GM23338 (cell line): ENCODE measurements around the gene P2RY12. TPM values are rescaled to one million over a fixed set of nuclear protein-coding genes. Genes with fewer than 3 reads are reported as not detected.

Experiments
- ATAC-seq: fragments of 200-7000 bp; cut with Tn5 transposase; 3 replicates; pipeline ENCODE4 v1.9.1; 2020
- DNase-seq: peaks from one replicate; pipeline ENCODE4 v3.0.0-alpha.2; 2015; ENCODE audit warnings: low spot score
- H2AFZ ChIP-seq: fragments of 200-600 bp; sonication (generic); 2 replicates; pipeline ENCODE4 v1.8.0; 2016; ENCODE audit warnings: antibody characterized with exemption, mild to moderate bottlenecking, moderate library complexity
- H3F3A ChIP-seq: fragments of 200-600 bp; sonication (generic); replicated peaks from 2 replicates; pipeline ENCODE4 v1.8.0; 2017; ENCODE audit warnings: antibody characterized with exemption, mixed run types, low read depth
- H3K27ac ChIP-seq: fragments of 200-600 bp; sonication (generic); 2 replicates; pipeline ENCODE4 v1.6.1; 2016; ENCODE audit warnings: low read depth
- H3K27me3 ChIP-seq: fragments of 200-600 bp; sonication (generic); 2 replicates; pipeline ENCODE4 v1.8.0; 2016; ENCODE audit warnings: mild to moderate bottlenecking, mixed run types, moderate library complexity; ENCODE audit not compliant: insufficient read depth
- H3K36me3 ChIP-seq: fragments of 200-600 bp; sonication (generic); 2 replicates; pipeline ENCODE4 v1.8.0; 2016; ENCODE audit warnings: mild to moderate bottlenecking; ENCODE audit not compliant: insufficient read depth
- H3K4me1 ChIP-seq: fragments of 200-600 bp; sonication (generic); 2 replicates; pipeline ENCODE4 v1.8.0; 2016; ENCODE audit warnings: mild to moderate bottlenecking, moderate library complexity; ENCODE audit not compliant: insufficient read depth
- H3K4me2 ChIP-seq: fragments of 200-600 bp; sonication (generic); 2 replicates; pipeline ENCODE4 v1.7.1; 2017; ENCODE audit warnings: mixed run types
- H3K4me3 ChIP-seq: fragments of 200-600 bp; sonication (generic); 2 replicates; pipeline ENCODE4 v1.6.1; 2016; ENCODE audit warnings: mixed run types
- H3K79me2 ChIP-seq: fragments of 200-600 bp; sonication (generic); replicated peaks from 2 replicates; pipeline ENCODE4 v1.8.0; 2017; ENCODE audit warnings: mild to moderate bottlenecking; ENCODE audit not compliant: insufficient read depth
- H3K9me2 ChIP-seq: fragments of 200-600 bp; sonication (generic); 2 replicates; pipeline ENCODE4 v1.8.0; 2017; ENCODE audit not compliant: insufficient read depth
- H4K20me1 ChIP-seq: fragments of 200-600 bp; sonication (generic); replicated peaks from 2 replicates; pipeline ENCODE4 v1.8.0; 2017; ENCODE audit warnings: mild to moderate bottlenecking; ENCODE audit not compliant: insufficient read depth
- H3K27ac Mint-ChIP-seq: 2 replicates; pipeline ENCODE4 v1.8.0; 2020; ENCODE audit warnings: inconsistent platforms, mild to moderate bottlenecking, moderate library complexity, mixed read lengths
- H3K27me3 Mint-ChIP-seq: 3 replicates; pipeline ENCODE4 v1.8.0; 2022; ENCODE audit warnings: low read depth, mild to moderate bottlenecking, moderate library complexity, mixed read lengths, inconsistent platforms; ENCODE audit not compliant: insufficient read depth, poor library complexity
- H3K36me3 Mint-ChIP-seq: 3 replicates; pipeline ENCODE4 v1.8.0; 2021; ENCODE audit warnings: low read depth, mild to moderate bottlenecking, inconsistent platforms, moderate library complexity, mixed read lengths
- H3K4me1 Mint-ChIP-seq: 3 replicates; pipeline ENCODE4 v1.8.0; 2020; ENCODE audit warnings: mild to moderate bottlenecking, inconsistent platforms, mixed read lengths
- H3K4me3 Mint-ChIP-seq: 3 replicates; pipeline ENCODE4 v1.8.0; 2021; ENCODE audit warnings: moderate library complexity, mild to moderate bottlenecking, inconsistent platforms, mixed read lengths
- H3K9me3 Mint-ChIP-seq: 3 replicates; pipeline ENCODE4 v1.8.0; 2020; ENCODE audit warnings: moderate library complexity, mild to moderate bottlenecking, inconsistent platforms, mixed read lengths
- CREB1 ChIP-seq: fragments of 250-450 bp; sonication (Bioruptor Pico); IDR thresholded peaks from 2 replicates; pipeline ENCODE4 v1.5.0; 2020; ENCODE audit warnings: low read depth, mild to moderate bottlenecking, moderate library complexity
- EZH2 ChIP-seq: fragments of 200-600 bp; sonication (generic); IDR thresholded peaks from one replicate; pipeline ENCODE4 v1.8.0; 2017; ENCODE audit warnings: antibody characterized with exemption, mild to moderate bottlenecking, low read depth; ENCODE audit not compliant: unreplicated experiment
- EZH2phosphoT487 ChIP-seq: fragments of 200-600 bp; sonication (generic); IDR thresholded peaks from one replicate; pipeline ENCODE4 v1.8.1; 2018; ENCODE audit warnings: antibody characterized with exemption; ENCODE audit not compliant: unreplicated experiment
- JUNB ChIP-seq: IDR thresholded peaks from one replicate; pipeline ENCODE4 v1.6.1; 2016; ENCODE audit warnings: antibody characterized with exemption; ENCODE audit not compliant: unreplicated experiment
- NANOG ChIP-seq: IDR thresholded peaks from 2 replicates; pipeline ENCODE4 v1.6.1; 2016; ENCODE audit warnings: antibody characterized with exemption, borderline replicate concordance
- POLR2AphosphoS5 ChIP-seq: IDR thresholded peaks from 2 replicates; pipeline ENCODE4 v1.6.1; 2016; ENCODE audit warnings: antibody characterized with exemption, low read depth
- STAT1 ChIP-seq: IDR thresholded peaks from one replicate; pipeline ENCODE4 v1.6.1; 2016; ENCODE audit warnings: antibody characterized with exemption; ENCODE audit not compliant: unreplicated experiment
- ZNF114 ChIP-seq: fragments of 250-450 bp; sonication (Bioruptor Pico); IDR thresholded peaks from 2 replicates; pipeline ENCODE4 v1.5.0; 2020; ENCODE audit warnings: mild to moderate bottlenecking, moderate library complexity
- ZNF331 ChIP-seq: fragments of 250-450 bp; sonication (Bioruptor Pico); IDR thresholded peaks from 2 replicates; pipeline ENCODE4 v1.5.0; 2020; ENCODE audit warnings: low read depth, mild to moderate bottlenecking, moderate library complexity
- polyA plus RNA-seq: library from polyadenylated mRNA; unstranded; fragments of >200 nt; fragmentation: Nextera tagmentation; extraction: Ambion mirVana; gene quantifications from 2 replicates; pipeline ENCODE4 v1.2.1, GENCODE V29; 2016
- total RNA-seq: library from RNA; depleted of rRNA; stranded (reverse); fragments of >200 nt; shearing (Covaris generic); gene quantifications from 2 replicates; pipeline ENCODE4 v1.2.3, GENCODE V29; 2014
- TF ChIP-seq, protein P1 (sequence below): fragments of 250-450 bp; sonication (Bioruptor Pico); IDR thresholded peaks from 2 replicates; pipeline ENCODE4 v1.5.0; 2020; ENCODE audit warnings: mild to moderate bottlenecking, moderate library complexity
- TF ChIP-seq, protein P2 (sequence below): IDR thresholded peaks from 2 replicates; pipeline ENCODE4 v1.6.1; 2016; ENCODE audit warnings: antibody characterized with exemption

P2RY12 gene
- total and polyA plus RNA-seq, 2 experiments from 2014 or later: 1.1 TPM; not detected in 1

DNA sequence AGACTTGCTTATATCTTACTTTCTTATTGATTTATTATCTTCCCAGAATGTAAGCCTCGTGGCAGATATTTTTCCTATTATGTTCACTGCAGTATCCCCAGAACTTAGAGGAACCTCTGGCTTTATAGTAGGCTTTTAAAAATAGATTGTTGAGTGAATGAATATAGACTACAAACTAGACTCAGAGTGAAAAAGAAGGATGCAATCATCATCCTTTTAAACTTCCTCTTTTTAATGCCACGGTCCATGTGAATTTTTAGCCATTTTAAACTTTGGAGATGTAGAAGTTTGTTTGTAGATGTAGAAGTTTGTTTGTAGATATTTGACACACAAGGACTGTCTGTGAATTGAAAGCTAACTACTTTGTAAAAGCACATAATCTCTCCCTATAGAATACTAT lies 7.2 kb upstream of the P2RY12 start:
- ATAC-seq: no peak
- peaks cover 27% of the 10 kb centered on the region for H3K36me3 Mint-ChIP-seq
- Histone ChIP-seq H3K9me2 (no peaks in the 10 kb centered on the region), H3K4me3 (no peak overlapping the region), H3F3A (no peaks in the 10 kb centered on the region), H3K27ac (no peak overlapping the region), H3K36me3 (no peaks in the 10 kb centered on the region), H3K4me2 (no peak overlapping the region), H3K79me2 (no peaks in the 10 kb centered on the region), H4K20me1 (no peaks in the 10 kb centered on the region), H3K4me1 (peaks cover 40% of the 10 kb centered on the region), H2AFZ (no peak overlapping the region), H3K27me3 (no peaks in the 10 kb centered on the region)
- no peak overlapping the region for H3K4me3 Mint-ChIP-seq
- peaks cover 2% of the 10 kb centered on the region for H3K27me3 Mint-ChIP-seq
- no peak for DNase-seq
- peaks cover 49% of the 10 kb centered on the region for H3K4me1 Mint-ChIP-seq
- no peaks in the 10 kb centered on the region for H3K9me3 Mint-ChIP-seq
- H3K27ac Mint-ChIP-seq: no peak overlapping the region
- TF ChIP-seq NANOG (no peak), EZH2 (no peak)
- TF ChIP-seq, protein P1, sequence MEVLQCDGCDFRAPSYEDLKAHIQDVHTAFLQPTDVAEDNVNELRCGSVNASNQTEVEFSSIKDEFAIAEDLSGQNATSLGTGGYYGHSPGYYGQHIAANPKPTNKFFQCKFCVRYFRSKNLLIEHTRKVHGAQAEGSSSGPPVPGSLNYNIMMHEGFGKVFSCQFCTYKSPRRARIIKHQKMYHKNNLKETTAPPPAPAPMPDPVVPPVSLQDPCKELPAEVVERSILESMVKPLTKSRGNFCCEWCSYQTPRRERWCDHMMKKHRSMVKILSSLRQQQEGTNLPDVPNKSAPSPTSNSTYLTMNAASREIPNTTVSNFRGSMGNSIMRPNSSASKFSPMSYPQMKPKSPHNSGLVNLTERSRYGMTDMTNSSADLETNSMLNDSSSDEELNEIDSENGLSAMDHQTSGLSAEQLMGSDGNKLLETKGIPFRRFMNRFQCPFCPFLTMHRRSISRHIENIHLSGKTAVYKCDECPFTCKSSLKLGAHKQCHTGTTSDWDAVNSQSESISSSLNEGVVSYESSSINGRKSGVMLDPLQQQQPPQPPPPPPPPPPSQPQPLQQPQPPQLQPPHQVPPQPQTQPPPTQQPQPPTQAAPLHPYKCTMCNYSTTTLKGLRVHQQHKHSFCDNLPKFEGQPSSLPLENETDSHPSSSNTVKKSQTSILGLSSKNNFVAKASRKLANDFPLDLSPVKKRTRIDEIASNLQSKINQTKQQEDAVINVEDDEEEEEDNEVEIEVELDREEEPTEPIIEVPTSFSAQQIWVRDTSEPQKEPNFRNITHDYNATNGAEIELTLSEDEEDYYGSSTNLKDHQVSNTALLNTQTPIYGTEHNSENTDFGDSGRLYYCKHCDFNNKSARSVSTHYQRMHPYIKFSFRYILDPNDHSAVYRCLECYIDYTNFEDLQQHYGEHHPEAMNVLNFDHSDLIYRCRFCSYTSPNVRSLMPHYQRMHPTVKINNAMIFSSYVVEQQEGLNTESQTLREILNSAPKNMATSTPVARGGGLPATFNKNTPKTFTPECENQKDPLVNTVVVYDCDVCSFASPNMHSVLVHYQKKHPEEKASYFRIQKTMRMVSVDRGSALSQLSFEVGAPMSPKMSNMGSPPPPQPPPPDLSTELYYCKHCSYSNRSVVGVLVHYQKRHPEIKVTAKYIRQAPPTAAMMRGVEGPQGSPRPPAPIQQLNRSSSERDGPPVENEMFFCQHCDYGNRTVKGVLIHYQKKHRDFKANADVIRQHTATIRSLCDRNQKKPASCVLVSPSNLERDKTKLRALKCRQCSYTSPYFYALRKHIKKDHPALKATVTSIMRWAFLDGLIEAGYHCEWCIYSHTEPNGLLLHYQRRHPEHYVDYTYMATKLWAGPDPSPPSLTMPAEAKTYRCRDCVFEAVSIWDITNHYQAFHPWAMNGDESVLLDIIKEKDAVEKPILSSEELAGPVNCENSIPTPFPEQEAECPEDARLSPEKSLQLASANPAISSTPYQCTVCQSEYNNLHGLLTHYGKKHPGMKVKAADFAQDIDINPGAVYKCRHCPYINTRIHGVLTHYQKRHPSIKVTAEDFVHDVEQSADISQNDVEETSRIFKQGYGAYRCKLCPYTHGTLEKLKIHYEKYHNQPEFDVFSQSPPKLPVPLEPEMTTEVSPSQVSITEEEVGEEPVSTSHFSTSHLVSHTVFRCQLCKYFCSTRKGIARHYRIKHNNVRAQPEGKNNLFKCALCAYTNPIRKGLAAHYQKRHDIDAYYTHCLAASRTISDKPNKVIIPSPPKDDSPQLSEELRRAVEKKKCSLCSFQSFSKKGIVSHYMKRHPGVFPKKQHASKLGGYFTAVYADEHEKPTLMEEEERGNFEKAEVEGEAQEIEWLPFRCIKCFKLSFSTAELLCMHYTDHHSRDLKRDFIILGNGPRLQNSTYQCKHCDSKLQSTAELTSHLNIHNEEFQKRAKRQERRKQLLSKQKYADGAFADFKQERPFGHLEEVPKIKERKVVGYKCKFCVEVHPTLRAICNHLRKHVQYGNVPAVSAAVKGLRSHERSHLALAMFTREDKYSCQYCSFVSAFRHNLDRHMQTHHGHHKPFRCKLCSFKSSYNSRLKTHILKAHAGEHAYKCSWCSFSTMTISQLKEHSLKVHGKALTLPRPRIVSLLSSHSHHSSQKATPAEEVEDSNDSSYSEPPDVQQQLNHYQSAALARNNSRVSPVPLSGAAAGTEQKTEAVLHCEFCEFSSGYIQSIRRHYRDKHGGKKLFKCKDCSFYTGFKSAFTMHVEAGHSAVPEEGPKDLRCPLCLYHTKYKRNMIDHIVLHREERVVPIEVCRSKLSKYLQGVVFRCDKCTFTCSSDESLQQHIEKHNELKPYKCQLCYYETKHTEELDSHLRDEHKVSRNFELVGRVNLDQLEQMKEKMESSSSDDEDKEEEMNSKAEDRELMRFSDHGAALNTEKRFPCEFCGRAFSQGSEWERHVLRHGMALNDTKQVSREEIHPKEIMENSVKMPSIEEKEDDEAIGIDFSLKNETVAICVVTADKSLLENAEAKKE (CRISPR knock-in tag): no peak

DNA sequence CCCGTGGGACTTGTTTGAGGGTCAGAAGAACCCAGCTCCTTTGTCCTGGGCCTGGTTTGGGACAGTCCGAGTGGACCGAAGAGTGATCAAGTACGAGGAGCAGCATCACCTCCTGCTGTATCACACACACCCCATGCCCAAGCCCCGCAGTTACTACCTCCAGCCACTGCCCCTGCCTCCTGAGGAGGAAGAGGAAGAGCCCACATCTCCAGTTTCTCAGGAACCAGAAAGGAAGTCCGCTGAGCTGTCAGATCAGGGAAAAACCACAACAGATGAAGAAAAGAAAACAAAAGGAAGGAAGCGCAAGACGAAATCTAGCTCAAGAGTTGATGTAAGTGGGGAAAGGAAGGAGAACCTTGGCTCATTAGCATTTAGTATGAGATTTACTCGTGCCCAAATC lies 3.3 kb upstream of the P2RY12 start:
- Histone ChIP-seq H2AFZ (no peak overlapping the region), H4K20me1 (no peaks in the 10 kb centered on the region), H3K9me2 (no peaks in the 10 kb centered on the region), H3K36me3 (peaks cover 5% of the 10 kb centered on the region; the same call in 1 of the 2 replicates), H3K4me2 (no peak overlapping the region), H3K27me3 (no peaks in the 10 kb centered on the region), H3K27ac (no peak overlapping the region), H3K79me2 (no peaks in the 10 kb centered on the region), H3F3A (no peaks in the 10 kb centered on the region), H3K4me3 (no peak overlapping the region), H3K4me1 (peaks cover 18% of the 10 kb centered on the region)
- DNase-seq (no peak), ATAC-seq (no peak; the same call in 2 of the 3 replicates)
- no peak overlapping the region; the same call in 1 of the 2 replicates for H3K27ac Mint-ChIP-seq
- H3K36me3 Mint-ChIP-seq: peaks cover 30% of the 10 kb centered on the region
- H3K4me3 Mint-ChIP-seq: no peak overlapping the region
- no peaks in the 10 kb centered on the region for H3K9me3 Mint-ChIP-seq
- peaks cover 20% of the 10 kb centered on the region for H3K4me1 Mint-ChIP-seq
- H3K27me3 Mint-ChIP-seq: no peaks in the 10 kb centered on the region
- TF ChIP-seq ZNF114 (no peak), EZH2phosphoT487 (no peak), NANOG (no peak), EZH2 (no peak), POLR2AphosphoS5 (no peak), JUNB (no peak), STAT1 (no peak), ZNF331 (CRISPR knock-in tag) (no peak), CREB1 (no peak)
- TF ChIP-seq, protein P2, sequence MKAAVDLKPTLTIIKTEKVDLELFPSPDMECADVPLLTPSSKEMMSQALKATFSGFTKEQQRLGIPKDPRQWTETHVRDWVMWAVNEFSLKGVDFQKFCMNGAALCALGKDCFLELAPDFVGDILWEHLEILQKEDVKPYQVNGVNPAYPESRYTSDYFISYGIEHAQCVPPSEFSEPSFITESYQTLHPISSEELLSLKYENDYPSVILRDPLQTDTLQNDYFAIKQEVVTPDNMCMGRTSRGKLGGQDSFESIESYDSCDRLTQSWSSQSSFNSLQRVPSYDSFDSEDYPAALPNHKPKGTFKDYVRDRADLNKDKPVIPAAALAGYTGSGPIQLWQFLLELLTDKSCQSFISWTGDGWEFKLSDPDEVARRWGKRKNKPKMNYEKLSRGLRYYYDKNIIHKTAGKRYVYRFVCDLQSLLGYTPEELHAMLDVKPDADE: no peak
